ENCODE data around the gene SECISBP2. TPM values are rescaled to one million over a fixed set of nuclear protein-coding genes. Genes with fewer than 3 reads are reported as not detected.

Gene SECISBP2
- total and polyA plus RNA-seq, 2 donors (not counting 1 experiment from before 2014, with no cell fraction given): 23.0 to 33.0 TPM

- Histone ChIP-seq H4K20me1 (ENCODE audit: control insufficient read depth, extremely low read depth, insufficient read depth, low read length) (no peaks in the 10 kb centered on the region), H3K4me1 (ENCODE audit: control insufficient read depth, extremely low read depth, insufficient read depth, low read length) (peaks cover 7% of the 10 kb centered on the region), H3K36me3 (ENCODE audit: control insufficient read depth, insufficient read depth, low read length) (no peaks in the 10 kb centered on the region), H3K79me2 (ENCODE audit: control insufficient read depth, insufficient read depth, low read length) (peaks cover 38% of the 10 kb centered on the region), H3K9ac (ENCODE audit: insufficient read depth, low read length) (peak overlapping the region; percentile 98), H2AFZ (ENCODE audit: low read length) (no peak overlapping the region), H3K4me3 (replicated peaks in 1 of 4; ENCODE audit: control extremely low read depth in 1 of 4, insufficient read depth in 1 of 4, low read depth in 3 of 4, low read length in 4 of 4) (peak overlapping the region; percentile 60 to 93 (median 70)), H3K27ac (ENCODE audit: insufficient read depth, low read length) (peak overlapping the region; percentile 99), H3K27me3 (ENCODE audit: control insufficient read depth, insufficient read depth, low read length) (no peaks in the 10 kb centered on the region), H3K4me2 (ENCODE audit: extremely low read depth, insufficient read depth, low read length) (peak overlapping the region; percentile 76), H3K9me3 (ENCODE audit: control insufficient read depth, insufficient read depth, low read depth, low read length) (no peaks in the 10 kb centered on the region)
- TF ChIP-seq CTCF (conservative IDR thresholded peaks at IDR 0.05 in 1 of 2, IDR thresholded peaks at IDR 0.05 in 1 of 2; ENCODE audit: low read depth in 1 of 2, low read length in 2 of 2) (no peak), EZH2 (IDR thresholded peaks at IDR 0.05; ENCODE audit: low read length, missing control alignments) (no peak)
- no peak for DNase-seq (ENCODE audit: low read depth in 2 of 2)
These were observed 8.5 kb upstream of the SECISBP2 start for GRCh38 chr9:89309608-89310474.

- Histone ChIP-seq H2AFZ (ENCODE audit: low read length) (peak within 1 kb of the TSS; percentile 39), H3K27ac (ENCODE audit: insufficient read depth, low read length) (peak within 1 kb of the TSS; percentile 99), H3K36me3 (ENCODE audit: control insufficient read depth, insufficient read depth, low read length) (no peaks in the 10 kb centered on the region), H3K79me2 (ENCODE audit: control insufficient read depth, insufficient read depth, low read length) (peaks cover 47% of the 10 kb centered on the region), H3K4me3 (replicated peaks in 1 of 4; ENCODE audit: control extremely low read depth in 1 of 4, insufficient read depth in 1 of 4, low read depth in 3 of 4, low read length in 4 of 4) (peak within 1 kb of the TSS; percentile 84 to 97 (median 88)), H4K20me1 (ENCODE audit: control insufficient read depth, extremely low read depth, insufficient read depth, low read length) (no peaks in the 10 kb centered on the region), H3K9ac (ENCODE audit: insufficient read depth, low read length) (peak within 1 kb of the TSS; percentile 98), H3K9me3 (ENCODE audit: control insufficient read depth, insufficient read depth, low read depth, low read length) (no peaks in the 10 kb centered on the region), H3K27me3 (ENCODE audit: control insufficient read depth, insufficient read depth, low read length) (no peaks in the 10 kb centered on the region), H3K4me2 (ENCODE audit: extremely low read depth, insufficient read depth, low read length) (peak within 1 kb of the TSS; percentile 92), H3K4me1 (ENCODE audit: control insufficient read depth, extremely low read depth, insufficient read depth, low read length) (peaks cover 8% of the 10 kb centered on the region)
- TF ChIP-seq CTCF (conservative IDR thresholded peaks at IDR 0.05 in 1 of 2, IDR thresholded peaks at IDR 0.05 in 1 of 2; ENCODE audit: low read depth in 1 of 2, low read length in 2 of 2): no peak
- TF ChIP-seq EZH2 (IDR thresholded peaks at IDR 0.05; ENCODE audit: low read length, missing control alignments): no peak
- peak; percentile 100 for DNase-seq (ENCODE audit: low read depth in 2 of 2)
These were observed 7.6 kb upstream of the SECISBP2 start, which contains the start of gene CKS2 for GRCh38 chr9:89310475-89311345. Gene CKS2, plus strand, starts transcription at chr9:89311195. Its CDS starts 98 bp downstream, at chr9:89311293.

Measured in fibroblast of lung (primary cell).